Esophagus (tissue), 2 donors: ENCODE data around the gene G2E3. TPM values are rescaled to one million over a fixed set of nuclear protein-coding genes. Genes with fewer than 3 reads are reported as not detected.
"Not testable (repeated sequence)": the region's sequence is repeated elsewhere in the genome, so short reads cannot be mapped to it uniquely, and the experiment has no call there.

ENCODE experiments used
- H3K27ac ChIP-seq, 2 donors: one replicate each; pipeline ENCODE4 v1.5.1; 2013; ENCODE audit warnings: low read depth in 2 of 2, mild to moderate bottlenecking in 2 of 2, inconsistent platforms in 1 of 2, low read length in 1 of 2, moderate library complexity in 1 of 2
- H3K27me3 ChIP-seq, 2 donors: one replicate each; pipeline ENCODE4 v1.6.1; 2013; ENCODE audit warnings: low read length in 2 of 2, control low read depth in 1 of 2, mild to moderate bottlenecking in 1 of 2; ENCODE audit not compliant: insufficient read depth in 2 of 2, control insufficient read depth in 1 of 2
- H3K36me3 ChIP-seq, 2 donors: one replicate each; pipeline ENCODE4 v1.6.1; 2013; ENCODE audit warnings: low read length in 1 of 2; ENCODE audit not compliant: control insufficient read depth in 2 of 2, insufficient read depth in 2 of 2
- H3K4me1 ChIP-seq, 2 donors: one replicate each; pipeline ENCODE4 v1.6.1; 2013; ENCODE audit warnings: low read length in 1 of 2; ENCODE audit not compliant: control insufficient read depth in 2 of 2, insufficient read depth in 2 of 2
- H3K4me3 ChIP-seq, 2 donors: one replicate each; pipeline ENCODE4 v1.5.1; 2013; ENCODE audit warnings: low read length in 2 of 2, mild to moderate bottlenecking in 2 of 2, low read depth in 1 of 2, moderate library complexity in 1 of 2
- H3K9me3 ChIP-seq, 2 donors: one replicate each; pipeline ENCODE4 v1.6.1; 2013; ENCODE audit warnings: mild to moderate bottlenecking in 2 of 2, low read depth in 1 of 2, low read length in 1 of 2, moderate library complexity in 1 of 2; ENCODE audit not compliant: control insufficient read depth in 2 of 2, insufficient read depth in 1 of 2
- WGBS, 2 donors: extraction: QIAGEN DNeasy Blood & Tissue Kit; methylation state at CpG; one replicate each; pipeline ENCODE4 v1.1.7; 2013; 5-methylcytosine and 5-hydroxymethylcytosine counted together
- polyA plus RNA-seq, 2 donors: library from polyadenylated mRNA; stranded (reverse); fragments of 200-250 nt; gene quantifications; one replicate each; pipeline ENCODE4 v1.2.3, GENCODE V29; 2013
- donor health status: healthy with polysubstance abuse.
- donor health status: Bipolar disorder and iron deficiency.

The G2E3 gene
- polyA plus RNA-seq, 2 donors: 3.2 to 3.4 TPM

- H3K27ac ChIP-seq: no peak overlapping the region
- H3K27me3 ChIP-seq: no peaks in the 10 kb centered on the region
- H3K36me3 ChIP-seq: no peaks in the 10 kb centered on the region
- peaks cover 0 to 3% of the 10 kb centered on the region in 2 donors for H3K9me3 ChIP-seq
- no peaks in the 10 kb centered on the region for H3K4me1 ChIP-seq
- no peak overlapping the region for H3K4me3 ChIP-seq
- 77 to 79% methylated on average over 5 of the region's 5 CpGs for WGBS, 2 donors
These were observed 30.8 kb upstream of the G2E3 start for GRCh38 chr14:30528119-30528518.

DNA sequence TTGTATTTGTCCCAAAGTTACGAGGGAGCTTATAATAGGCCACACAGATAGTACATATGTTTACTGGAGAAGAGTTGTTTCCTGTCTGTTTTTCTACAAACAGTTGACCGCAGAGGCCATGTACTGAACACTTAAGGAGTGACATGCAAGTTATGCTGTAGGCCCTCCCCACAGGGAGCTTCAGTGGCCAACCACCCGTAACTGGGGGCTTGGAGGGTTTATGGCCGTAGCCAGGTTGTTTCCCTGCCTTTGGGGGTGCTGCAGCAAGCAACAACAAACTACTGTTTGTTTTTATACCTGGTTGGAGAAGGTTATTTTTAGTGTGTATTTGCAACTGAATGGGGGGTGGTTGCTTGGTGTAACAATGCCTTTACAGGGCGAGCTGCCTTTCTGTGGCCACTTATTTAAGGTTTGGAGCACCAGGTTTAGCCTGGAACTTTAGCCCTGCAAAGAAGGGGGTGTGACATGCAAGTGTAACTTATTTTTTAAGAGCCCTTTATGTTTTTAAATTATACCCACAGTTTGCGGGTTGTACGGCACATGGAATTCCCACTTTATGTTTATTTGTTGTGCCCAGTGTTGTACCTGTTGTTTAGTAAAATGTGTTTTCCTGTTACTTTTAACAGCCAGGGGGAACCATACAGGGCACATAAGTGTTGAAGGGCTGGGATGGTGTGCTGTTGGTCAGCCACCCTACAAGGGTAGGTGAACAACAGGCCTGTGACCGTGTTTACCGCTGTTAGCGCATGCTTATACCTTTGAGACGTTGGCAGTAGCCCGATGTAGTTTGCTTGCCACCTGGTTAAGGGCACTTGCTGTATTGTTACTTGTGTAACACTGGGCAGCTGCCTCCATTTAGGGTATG lies 29.9 kb upstream of the G2E3 start:
- no peaks in the 10 kb centered on the region for H3K27me3 ChIP-seq
- H3K36me3 ChIP-seq: no peaks in the 10 kb centered on the region
- no peak overlapping the region for H3K4me3 ChIP-seq
- no peaks in the 10 kb centered on the region for H3K4me1 ChIP-seq
- WGBS, 2 donors: 91 to 95% methylated on average over 12 of the region's 12 CpGs
- no peak overlapping the region for H3K27ac ChIP-seq
- peaks cover 0 to 3% of the 10 kb centered on the region in 2 donors for H3K9me3 ChIP-seq

DNA sequence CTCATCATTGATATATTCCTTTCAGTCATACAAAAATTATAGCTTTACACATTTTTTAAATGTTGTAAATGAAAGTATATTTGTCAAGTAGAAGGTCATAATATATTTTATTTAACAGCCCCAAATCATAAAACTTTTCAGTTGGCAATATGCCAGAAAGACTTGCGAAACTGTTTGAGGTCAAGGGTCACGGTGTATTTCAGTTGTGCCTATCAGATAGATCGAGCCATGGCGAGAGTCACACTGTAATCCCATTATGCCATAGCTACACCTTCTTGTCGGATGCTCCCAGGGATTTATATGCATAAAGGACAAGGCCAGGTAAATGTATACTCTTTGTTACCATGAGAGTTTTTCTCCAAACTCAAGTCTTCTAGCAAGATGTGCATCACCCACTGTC lies 26.7 kb upstream of the G2E3 start:
- no peak overlapping the region for H3K4me3 ChIP-seq
- no peaks in the 10 kb centered on the region for H3K27me3 ChIP-seq
- no peaks in the 10 kb centered on the region for H3K4me1 ChIP-seq
- 74 to 88% methylated on average over 5 of the region's 5 CpGs for WGBS, 2 donors
- H3K9me3 ChIP-seq: peaks cover 0 to 2% of the 10 kb centered on the region in 2 donors
- H3K36me3 ChIP-seq: no peaks in the 10 kb centered on the region
- no peak overlapping the region for H3K27ac ChIP-seq

GRCh38 chr14:30533126-30533525 lies 25.8 kb upstream of the G2E3 start:
- H3K9me3 ChIP-seq: no peaks in the 10 kb centered on the region
- no peak overlapping the region for H3K27ac ChIP-seq
- no peaks in the 10 kb centered on the region for H3K27me3 ChIP-seq
- H3K4me1 ChIP-seq: no peaks in the 10 kb centered on the region
- WGBS, 2 donors: 96 to 100% methylated on average over 1 of the region's 1 CpG
- no peaks in the 10 kb centered on the region for H3K36me3 ChIP-seq
- no peak overlapping the region for H3K4me3 ChIP-seq

GRCh38 chr14:30541318-30541717 lies 17.6 kb upstream of the G2E3 start:
- H3K36me3 ChIP-seq: no peaks in the 10 kb centered on the region
- WGBS, 2 donors: 96% methylated on average over 1 of the region's 1 CpG

DNA sequence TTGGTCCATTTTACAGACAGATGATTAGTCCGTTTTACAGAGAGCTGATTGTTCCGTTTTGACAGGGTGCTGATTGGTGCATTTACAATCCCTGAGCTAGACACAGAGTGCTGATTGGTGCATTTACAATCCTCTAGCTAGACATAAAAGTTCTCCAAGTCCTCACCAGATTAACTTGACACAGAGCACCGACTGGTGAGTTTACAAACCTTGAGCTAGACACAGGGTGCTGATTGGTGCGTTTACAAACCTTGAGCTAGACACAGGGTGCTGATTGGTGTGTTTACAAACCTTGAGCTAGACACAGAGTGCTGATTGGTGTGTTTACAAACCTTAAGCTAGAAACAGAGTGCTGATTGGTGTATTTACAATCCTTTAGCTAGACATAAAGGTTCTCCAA lies 12.2 kb upstream of the G2E3 start:
- H3K36me3 ChIP-seq, H3K4me1 ChIP-seq, H3K27ac ChIP-seq, H3K9me3 ChIP-seq, H3K4me3 ChIP-seq, H3K27me3 ChIP-seq: not testable (repeated sequence)
- WGBS, 2 donors: 85 to 93% methylated on average over 4 of the region's 4 CpGs

More at GRCh38 chr14:30541318-30541717, 17.6 kb upstream of the G2E3 start:
- no peaks in the 10 kb centered on the region for H3K9me3 ChIP-seq
- H3K27ac ChIP-seq: no peak overlapping the region
- H3K4me1 ChIP-seq: no peaks in the 10 kb centered on the region
- H3K4me3 ChIP-seq: no peak overlapping the region
- H3K27me3 ChIP-seq: no peaks in the 10 kb centered on the region

- no peaks in the 10 kb centered on the region for H3K36me3 ChIP-seq
- WGBS, 2 donors: 97% methylated on average over 33 to 40 of the region's 40 CpGs
- H3K4me3 ChIP-seq: no peak overlapping the region
- no peak overlapping the region for H3K27ac ChIP-seq
- no peaks in the 10 kb centered on the region for H3K27me3 ChIP-seq
- H3K4me1 ChIP-seq: no peaks in the 10 kb centered on the region
- H3K9me3 ChIP-seq: no peaks in the 10 kb centered on the region
These were observed 11.4 kb upstream of the G2E3 start for GRCh38 chr14:30547388-30548048.

GRCh38 chr14:30550335-30550734 lies 8.6 kb upstream of the G2E3 start:
- no peak overlapping the region for H3K27ac ChIP-seq
- no peak overlapping the region for H3K4me3 ChIP-seq
- no peaks in the 10 kb centered on the region for H3K36me3 ChIP-seq
- H3K9me3 ChIP-seq: no peaks in the 10 kb centered on the region
- H3K27me3 ChIP-seq: no peaks in the 10 kb centered on the region
- H3K4me1 ChIP-seq: no peaks in the 10 kb centered on the region

GRCh38 chr14:30551460-30551859 lies 7.5 kb upstream of the G2E3 start:
- no peak overlapping the region for H3K4me3 ChIP-seq
- H3K4me1 ChIP-seq: no peaks in the 10 kb centered on the region
- no peaks in the 10 kb centered on the region for H3K36me3 ChIP-seq
- no peak overlapping the region for H3K27ac ChIP-seq
- 26 to 66% methylated on average over 1 of the region's 1 CpG for WGBS, 2 donors
- no peaks in the 10 kb centered on the region for H3K9me3 ChIP-seq
- H3K27me3 ChIP-seq: no peaks in the 10 kb centered on the region
